HUDEP-2 (cell line): ENCODE results near the gene MRPL21.
"Not testable (repeated sequence)": the region's sequence is repeated elsewhere in the genome, so short reads cannot be mapped to it uniquely, and the experiment has no call there.

Experiments used
- DNase-seq, 76 experiments: peaks; one replicate each; lab custom pipeline; 2025; ENCODE audit not compliant: unreplicated experiment in 76 of 76; lab: John Stamatoyannopoulos, UW

MRPL21 gene

DNA sequence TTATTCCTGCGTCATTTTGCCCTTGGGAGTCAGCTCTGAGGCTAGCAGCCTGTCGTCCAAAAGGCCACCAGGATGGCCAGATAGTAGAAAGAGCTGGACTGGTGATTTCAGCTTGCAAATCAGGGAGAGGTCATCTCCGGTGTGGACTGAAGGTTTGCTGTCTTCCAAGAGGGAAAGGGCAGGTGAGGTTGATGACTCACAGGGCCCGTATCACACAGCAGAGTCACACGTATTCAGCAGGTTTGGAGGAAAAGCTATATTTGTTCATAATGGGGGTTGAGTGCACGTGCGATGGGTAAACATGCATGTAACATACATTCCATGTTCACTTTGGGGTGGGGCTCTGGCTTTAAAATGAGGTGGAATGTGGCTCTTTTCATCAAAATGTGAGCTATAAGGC lies 25.6 kb downstream of the MRPL21 start:
- DNase-seq: no peak

DNA sequence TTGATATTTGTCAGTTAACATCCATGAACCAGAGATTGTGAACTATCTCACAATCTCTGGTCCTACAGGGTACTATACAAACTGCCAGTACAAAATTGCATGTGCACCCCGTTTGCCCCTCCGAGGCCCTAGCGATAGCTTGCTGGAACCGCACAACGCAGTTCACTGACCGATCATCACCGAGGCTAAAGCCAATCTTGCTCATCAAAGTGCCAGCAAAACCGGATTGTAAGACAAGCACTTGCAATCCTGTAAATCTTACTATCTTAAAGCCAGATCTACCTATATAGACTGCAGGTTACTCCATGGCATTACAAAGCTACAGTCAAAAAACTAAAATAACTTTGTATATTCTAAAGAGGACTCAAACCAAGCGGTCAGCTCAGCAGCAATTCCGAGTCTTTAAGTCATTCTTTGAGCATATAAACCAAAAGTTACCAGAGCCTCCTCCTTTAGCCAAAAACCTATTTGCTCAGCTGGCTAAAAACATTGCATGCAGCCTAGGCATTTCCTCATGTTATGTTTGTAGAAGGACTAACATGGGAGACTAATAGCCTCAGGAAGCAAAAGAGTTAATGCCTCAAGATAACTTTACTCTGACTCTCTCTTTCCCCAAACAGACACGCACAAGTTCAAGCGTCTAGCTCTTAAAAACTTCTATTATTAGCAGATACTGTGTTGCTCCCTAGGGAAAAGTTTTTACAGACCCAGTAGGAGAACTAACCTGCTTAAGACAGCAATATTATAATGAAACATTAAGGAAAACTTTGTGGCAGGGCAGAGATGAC lies 31.2 kb downstream of the MRPL21 start:
- DNase-seq: no peak

DNA sequence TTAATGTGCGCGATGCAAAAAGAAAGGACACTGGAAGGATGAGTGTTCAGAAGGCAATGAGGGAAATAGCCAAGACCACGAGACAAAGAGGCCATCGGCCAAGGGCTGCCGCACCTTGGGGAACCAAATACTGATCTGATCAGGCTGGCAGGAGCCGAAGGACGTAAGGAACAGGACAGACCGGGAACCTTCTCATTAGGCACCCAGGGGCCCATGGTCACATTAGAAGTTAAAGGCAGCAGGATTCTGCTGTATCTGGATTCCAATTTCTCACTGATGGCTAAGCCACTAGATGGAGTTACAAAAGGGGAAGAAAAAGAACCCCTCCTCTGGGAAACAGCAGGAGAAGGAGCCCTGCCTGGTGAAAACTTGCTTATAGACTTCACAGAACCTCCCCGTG lies 33.2 kb downstream of the MRPL21 start:
- DNase-seq: no peak

DNA sequence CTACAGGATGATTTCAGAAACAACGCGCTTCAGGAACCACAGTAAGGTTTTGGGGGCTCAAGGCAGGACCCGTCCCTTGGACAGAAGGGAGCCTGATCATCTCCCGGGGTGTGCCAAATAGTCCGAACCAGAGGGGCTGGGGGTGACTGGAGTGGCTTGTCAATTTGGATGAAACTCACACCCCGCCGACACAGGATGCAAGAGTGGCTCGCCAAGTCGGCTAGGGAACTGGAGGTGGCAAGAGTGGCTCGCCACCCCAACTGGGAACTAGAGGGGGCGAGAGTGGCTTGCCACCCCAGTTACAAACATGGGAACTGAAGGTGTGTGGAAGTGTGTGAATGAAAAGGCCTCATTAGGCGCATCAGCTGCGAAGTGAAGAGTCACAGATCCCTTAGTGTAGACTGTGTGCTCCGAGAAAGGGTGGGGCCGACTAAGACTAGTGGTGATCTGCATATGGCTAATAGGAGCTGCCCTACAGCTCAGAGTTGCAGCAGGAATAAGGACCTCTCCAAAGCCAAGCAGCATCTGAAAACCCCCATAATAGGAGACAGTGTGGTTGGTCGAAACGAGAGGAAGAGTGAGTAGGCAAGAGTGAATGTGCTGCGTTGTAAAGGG lies 35.3 kb downstream of the MRPL21 start:
- no peak for DNase-seq

DNA sequence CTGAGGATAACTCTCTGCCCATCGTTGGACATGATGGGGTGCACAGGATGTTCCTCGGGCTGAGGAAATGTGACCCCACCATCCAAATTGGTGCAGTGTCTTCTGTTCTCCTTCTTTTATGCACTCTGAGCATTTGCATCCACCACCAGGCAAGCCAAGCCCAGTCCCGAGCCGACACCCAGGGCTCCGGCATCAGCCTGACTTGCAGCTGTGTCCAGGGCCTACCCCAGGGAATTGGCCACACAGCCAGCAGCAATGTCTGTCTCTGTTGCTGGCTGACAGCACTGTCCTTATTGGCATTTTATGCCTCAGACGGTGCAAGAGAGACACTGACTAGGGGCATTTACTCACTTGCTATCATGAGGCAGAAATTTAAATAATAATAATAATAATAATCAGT lies 36.6 kb downstream of the MRPL21 start:
- no peak for DNase-seq

DNA sequence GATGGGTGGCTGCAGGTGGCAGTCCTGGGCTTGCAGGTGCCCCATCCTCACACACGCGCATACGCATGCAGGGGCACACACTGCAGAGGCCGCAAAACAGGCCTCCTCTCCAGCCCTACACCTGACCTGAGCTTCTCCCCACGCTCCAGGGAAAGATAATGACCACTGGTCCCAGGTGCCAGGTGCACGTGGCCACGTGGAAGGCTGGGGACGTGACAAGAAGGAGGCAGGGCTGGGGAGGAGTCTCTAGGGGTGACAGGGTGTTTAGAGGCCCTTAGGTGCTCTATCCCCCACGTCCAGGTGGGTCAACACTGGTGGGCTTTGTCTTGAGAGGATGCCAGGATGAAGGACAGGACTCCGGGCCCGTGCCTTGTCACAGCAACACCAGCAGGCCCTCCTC lies 38.4 kb downstream of the MRPL21 start:
- DNase-seq: no peak

DNA sequence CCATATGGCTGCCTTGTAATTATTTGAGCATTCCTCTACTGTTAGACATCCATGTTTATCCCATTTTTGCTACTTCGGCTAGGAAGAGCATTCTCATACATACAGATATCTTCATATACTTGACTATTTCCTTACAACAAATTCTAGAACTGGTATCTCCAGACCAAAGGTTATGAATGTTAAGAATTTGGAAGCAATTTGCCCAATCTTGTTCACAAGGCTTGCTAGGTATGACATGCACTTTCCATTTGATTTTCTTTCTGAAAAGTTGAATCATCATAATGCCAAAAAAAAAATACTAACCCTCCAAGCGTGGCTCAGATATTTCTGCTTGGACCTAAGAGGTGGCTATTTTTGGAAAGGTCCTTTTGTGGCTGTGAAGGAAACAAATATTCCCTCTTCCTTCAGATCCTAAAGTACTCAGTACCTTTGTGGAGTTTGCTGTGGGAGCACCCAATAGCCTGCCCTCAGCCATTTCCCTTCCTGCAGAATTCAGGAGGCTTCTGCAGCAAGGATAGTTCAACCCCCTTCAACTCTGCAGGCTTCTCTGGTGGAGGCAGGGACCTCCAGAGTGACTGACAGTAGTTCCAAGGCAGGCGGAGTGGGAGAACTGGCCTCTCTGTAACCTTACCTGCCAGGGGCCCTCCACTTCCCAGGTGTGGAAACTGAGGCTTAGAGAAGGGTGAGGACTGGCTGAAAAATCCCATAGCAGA lies 39.9 kb downstream of the MRPL21 start:
- no peak for DNase-seq

DNA sequence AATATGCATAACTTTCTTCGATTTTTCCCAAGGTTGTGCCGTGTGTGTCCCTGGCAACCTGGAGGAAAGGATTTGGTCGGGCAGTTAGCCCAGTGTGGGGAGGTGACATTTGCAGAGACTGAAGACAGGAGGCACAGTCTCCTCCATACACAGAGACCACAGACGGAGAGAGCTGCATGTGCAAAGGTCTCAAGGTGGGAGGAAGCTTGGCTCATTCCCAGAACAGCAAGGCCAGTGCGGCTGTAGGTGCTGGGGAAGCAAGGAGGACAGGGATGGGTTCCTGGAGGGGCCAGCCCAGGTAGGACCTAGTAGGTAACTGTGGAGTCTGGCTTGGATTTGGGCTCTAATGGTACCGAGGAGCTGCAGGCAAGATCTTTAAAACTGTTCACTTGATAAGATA lies 41.2 kb downstream of the MRPL21 start:
- no peak for DNase-seq

DNA sequence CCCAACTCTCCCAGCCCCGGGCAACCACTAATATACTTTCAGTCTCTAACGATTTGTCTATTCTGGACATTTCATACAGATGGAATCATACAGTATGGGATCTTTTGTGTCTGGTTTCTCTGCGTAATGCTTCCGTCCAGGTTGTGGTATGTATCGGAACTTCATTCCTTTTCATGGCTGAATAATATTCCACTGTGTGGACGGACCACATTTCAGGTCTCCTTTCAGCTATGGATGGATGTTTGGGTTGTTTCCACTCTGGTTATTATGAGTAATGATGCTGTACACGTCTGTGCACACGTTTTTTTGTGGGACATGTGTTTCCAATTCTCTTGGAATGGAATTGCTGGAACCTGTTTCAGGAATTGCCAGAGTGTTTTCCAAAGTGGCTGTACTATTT lies 44.5 kb downstream of the MRPL21 start:
- DNase-seq: no peak

DNA sequence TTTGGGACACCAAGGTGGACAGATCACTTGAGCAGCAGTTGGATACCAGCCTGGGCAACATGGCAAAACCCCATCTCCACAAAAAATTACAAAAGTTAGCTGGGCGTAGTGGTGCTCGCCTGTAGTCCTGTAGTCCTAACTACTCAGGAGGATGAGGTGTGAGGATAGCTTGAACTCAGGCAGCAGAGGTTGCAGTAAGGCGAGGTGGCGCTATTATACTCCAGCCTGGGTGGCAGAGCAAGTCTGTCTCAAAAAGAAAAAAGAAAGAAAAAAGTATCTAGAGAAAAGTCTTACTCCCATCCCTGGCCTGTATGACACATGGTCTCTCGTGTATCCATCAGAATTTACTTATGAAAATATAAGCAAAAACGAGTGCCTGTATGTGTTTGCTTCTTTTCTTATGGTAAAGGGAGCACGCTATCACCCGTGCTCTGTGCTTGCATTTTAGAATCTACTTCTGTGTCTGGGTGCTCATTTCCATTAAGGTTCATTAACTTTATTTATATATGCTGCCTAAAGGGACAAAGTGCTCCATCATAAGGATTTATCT lies 46.5 kb downstream of the MRPL21 start:
- DNase-seq: no peak

DNA sequence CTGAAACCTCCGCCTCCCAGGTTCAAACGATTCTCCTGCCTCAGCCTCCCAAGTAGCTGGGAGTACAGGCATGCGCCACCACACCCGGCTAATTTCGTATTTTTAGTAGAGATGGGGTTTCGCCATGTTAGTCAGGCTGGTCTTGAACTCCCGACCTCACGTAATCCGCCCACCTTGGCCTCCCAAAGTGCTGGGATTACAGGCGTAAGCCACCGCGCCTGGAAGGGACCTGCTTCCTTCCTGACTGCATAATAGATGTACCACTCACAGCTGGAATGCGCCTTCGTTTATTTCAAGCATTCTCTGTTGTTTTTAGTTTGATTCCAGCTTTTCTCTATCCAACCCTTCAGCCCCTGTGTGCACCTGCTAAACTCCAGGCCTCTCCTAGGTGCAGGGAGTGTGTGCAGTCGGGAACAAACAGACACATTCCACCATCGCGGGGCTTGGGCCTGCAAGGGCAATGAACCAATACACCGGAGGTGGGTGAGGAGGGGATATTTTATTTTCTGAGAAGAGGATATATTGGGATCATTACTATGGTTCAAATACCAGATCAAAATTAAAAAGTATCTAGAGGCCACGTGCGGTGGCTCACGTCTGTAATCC lies 47.1 kb downstream of the MRPL21 start:
- DNase-seq: not testable (repeated sequence)

DNA sequence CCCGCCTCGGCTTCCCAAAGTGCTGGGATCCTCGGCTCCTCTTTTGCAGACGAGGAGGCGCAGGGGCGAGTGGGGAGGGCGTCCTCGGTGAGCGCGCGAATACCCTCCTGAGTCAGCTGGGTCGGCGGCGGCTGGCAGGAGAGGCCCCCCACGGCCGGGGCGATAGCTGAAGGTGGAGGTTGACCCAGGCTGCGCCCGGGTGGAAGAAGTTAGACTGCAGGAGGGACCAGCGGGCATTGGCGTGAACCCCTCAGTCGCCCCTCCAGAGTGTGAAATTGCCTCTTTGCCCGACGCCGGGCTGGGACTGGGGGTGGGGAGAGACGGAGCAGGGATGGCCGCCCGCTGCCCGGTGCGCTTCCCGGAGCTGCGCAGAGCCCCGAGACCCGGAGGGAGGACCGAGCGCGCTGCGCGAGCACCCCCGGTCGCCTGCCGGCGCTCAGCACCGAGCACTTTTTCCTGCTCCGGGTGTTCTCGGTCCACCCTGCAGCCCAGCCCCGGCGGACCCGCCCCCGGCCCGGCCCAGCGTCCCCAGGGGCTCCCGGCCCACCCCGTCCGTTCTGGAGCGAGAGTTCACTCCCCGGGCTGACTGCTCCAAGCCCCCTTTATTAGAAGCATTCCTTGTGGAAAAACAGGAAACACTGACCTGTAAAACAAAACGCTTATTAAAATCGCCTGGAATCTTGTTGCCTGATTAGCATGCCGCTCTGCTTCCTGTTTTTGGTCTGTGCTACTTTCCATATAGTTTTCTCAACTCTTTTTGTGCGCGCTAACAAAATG lies 48.2 kb downstream of the MRPL21 start:
- peak in 31 of 76 experiments; percentile 8 to 54 (median 18) for DNase-seq

DNA sequence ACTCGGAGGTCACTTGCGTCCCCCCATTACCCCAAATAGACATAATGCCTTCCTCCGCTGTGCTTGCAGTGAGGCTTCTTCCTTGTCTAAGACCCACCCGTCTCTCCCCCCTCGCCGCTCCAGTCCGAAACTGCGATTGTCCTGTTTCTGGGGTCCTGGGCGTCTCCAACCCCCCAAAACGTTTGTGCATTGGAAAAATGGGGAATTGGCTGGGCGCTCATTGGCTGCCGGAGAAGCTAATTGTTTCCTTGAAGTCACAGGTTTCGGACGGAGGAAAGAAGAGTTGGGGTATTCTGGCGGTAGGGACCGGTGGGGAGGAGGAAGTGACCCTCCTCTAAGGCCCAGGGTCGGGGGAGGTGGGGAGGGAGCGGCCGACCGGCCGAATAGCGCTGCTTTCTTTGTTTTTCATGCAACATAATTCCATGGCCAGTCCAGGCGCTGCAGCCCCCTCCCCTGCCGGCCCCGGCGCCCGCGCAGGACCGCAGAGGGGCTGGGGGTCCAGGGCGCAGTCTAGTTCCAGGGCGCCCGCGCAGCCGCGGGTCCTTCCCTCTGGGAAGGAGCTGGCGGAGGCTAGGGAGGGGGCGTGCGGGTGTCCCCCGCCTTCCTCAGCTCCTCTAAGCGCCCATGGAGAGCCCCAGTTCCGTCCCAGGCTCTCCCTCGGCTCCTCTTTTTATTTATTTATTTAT lies 49.2 kb downstream of the MRPL21 start:
- DNase-seq: no peak

DNA sequence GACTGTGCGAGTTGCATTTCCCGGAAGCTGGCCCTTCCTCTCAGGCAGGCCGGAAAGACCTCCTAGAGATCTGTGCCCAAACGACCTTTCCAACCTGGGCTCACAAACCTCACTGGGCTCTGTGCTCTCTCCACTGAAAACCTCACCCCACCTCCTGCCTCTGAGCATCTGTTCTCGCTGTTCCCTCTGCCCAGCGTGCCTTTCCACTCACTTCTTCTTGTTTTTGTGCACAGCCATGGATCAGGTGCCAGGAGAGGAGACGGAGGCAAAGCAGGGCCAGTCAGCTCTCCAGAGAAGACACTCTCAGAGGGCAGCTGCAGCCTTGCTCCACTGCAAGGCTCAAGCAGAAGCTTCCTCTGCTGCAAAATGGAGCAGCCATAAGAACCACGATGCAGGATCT lies 51.0 kb downstream of the MRPL21 start:
- no peak for DNase-seq

DNA sequence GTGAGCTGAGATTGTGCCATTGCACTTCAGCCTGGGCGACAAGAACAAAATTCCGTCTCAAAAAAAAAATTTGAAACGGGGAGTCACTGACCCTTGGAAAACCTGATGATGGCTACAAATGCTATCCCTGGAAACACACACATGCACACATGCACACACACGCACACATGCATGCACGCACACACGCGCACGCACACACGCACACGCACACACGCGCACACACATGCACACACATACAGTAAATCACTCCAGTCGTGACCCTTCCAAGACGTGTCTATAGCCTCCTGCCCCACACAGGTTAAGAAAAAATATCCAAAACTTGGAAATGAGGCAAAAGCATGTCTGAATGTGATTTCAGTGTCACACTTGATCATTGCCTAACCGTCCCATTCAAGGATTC lies 55.2 kb downstream of the MRPL21 start:
- DNase-seq: no peak

DNA sequence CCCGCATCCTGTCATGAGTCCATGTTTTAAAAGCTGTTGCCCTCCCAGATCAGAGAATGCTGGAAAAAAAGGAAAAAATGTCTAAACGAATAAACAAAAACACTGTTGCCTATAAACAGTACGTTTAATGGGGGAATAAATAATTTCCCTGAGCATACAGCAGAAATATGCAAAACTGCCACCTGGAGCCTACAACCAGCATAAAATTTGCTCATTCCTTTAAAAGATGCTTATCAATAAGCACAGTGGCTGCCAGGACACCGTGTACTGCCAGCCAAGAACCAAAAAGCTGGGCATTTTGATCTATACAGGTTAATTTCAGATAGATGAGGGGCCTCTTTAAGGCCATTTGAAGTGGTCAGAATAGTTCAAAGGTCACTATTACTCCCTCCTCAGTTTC lies 56.2 kb downstream of the MRPL21 start:
- no peak for DNase-seq

DNA sequence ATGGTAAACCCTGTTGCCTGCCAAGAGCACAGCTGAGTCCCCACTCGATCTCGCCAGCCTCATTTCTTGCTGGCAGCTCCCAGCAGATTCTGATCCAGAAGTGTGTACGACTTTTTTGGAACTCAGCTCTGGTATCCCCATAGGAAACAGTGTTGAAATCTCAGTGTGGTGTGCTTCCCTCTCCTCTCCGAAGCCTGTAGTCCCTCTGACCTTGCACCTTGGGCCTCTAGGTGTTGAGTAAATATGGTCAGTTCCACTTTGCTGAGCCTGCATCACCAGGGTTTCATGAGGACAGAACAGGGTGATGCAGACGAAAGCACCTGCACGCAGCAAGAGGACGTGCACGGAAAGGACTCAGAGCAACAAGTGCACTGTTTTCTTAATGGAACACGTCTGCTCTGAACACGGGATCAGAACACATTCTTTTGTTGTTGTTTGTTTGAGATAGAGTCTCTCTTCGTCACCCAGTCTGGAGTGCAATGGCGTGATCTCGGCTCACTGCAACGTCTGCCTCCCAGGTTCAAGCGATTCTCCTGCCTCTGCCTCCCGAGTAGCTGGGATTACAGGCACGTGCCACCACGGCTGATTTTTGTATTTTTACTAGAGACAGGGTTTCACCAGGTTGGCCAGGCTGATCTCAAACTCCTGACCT lies 58.2 kb downstream of the MRPL21 start:
- no peak for DNase-seq

DNA sequence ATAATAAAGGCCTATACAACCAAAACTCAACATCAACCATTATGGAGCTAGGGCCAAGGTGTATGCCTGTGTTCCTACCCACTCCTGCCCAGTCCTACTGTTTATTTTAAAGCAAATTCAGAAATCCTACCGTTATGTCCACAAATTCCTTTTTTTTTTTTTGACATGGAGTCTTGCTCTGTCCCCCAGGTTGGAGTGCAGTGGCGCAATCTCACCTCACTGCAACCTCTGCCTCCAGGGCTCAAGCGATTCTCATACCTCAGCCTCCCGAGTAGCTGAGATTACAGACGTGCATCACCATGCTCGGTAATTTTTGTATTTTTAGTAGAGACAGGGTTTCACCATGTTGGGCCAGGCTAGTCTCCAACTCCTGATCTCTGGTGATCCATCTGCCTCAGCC lies 58.8 kb downstream of the MRPL21 start:
- DNase-seq: no peak

DNA sequence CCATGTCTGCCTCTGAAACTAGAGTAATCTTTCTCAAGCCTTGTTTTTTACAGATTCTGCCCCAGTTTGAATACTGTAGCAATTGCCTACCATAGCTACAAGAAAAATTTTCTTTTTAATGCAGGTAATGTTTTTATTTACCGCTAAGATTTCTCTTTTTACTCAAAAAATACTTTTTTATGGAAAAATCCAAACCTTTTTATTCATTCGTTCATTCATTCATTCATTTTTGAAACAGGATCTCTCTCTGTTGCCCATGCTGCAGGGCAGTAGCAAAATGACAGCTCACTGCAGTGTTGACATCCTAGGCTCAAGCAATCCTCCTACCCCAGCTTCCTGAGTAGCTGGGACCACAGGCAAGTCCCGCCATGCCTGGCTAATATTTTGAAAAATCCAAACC lies 59.3 kb downstream of the MRPL21 start:
- no peak for DNase-seq
